T-helper 1 cell (primary cell): ENCODE data around the gene RHOU.

Source experiments
- DNase-seq, 5 donors: peaks; one replicate each; pipeline ENCODE4 v3.0.0-alpha.2; 2012 to 2020

RHOU gene

GRCh38 chr1:228785366-228786330, 50.4 kb downstream of the RHOU start:
- peak in 1 of 5 donors; percentile 20 for DNase-seq

DNA sequence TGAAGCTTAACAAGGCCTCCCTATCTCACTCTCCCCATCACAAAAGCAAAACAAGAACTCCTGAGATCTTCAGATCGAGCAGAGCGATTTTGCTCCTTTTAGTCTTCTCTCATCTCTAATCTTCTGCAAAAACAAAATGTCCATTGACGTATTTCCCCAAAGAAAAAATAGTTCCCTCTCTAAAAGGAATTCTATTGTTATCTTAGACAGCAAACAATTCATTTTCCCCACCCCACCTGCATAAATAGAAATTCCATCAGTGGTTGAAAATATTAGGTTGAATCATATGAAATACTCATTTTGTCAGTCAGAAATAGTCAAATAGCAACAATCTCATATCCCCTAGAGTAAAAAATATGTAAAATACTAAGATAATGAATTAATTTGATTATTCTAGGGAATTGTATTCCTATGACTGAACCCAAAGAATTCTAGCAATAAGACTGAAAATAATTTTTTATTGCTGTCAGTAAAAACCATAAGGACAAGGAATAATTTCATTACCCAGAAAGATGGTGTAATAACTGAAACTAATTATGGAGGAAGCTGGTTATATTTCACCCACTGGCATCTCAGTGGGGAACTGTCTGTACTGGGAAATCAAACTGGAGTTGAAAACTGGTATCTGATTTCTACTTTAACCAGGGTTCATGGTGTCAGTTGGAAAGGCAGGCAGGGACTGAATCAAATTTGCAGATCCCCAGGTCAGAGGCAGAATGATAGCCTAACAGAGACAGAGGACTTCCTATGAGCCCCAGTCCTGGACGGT, 51.3 kb downstream of the RHOU start:
- no peak for DNase-seq

DNA sequence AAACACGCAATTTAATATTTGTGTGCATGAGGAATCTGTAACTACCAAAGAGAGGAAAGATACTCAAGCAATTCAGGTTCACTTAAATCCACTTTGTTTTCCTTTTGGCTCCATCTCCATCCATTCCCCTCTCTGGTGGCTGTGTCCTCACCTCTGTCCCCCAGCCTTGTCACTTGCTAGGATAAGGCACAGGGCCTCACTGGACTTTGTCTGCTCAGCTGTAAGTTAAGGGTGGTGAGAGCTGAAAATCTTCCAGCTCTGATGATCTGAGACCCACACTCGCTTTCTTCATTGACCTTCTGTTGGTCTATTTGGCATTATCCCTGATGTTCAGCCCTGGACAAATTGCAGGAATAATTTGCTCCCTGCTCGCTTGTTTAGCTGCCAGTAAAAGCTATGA, 56.5 kb downstream of the RHOU start:
- DNase-seq = no peak

DNA sequence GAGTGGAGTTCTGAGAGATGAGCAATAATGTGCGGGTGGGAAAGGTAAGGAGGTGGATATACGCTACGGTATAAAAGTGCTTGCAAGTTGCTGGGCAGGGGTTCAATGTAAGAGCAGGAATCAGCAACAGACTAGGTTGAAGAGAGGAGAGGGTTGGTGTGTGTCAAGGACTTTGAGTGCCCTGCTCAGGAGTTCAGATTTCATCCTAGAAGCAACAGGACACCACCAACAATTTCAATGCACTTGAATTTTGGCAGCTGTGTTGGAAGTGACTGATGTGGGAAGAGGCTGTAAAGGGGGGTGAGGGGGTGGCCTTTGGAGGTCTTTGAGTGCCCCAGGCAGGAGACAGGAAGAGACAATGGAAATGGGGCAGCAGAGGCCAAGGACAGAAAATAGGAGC, 57.3 kb downstream of the RHOU start:
- no peak for DNase-seq

- peak in 1 of 5 donors; percentile 69 for DNase-seq
Observed at GRCh38 chr1:228793032-228793431, 57.8 kb downstream of the RHOU start.

GRCh38 chr1:228794173-228794572, 58.9 kb downstream of the RHOU start:
- peak in 1 of 5 donors; percentile 88 for DNase-seq

- DNase-seq = peak in 1 of 5 donors; percentile 74
Observed at GRCh38 chr1:228794810-228795209, 59.5 kb downstream of the RHOU start.

GRCh38 chr1:228795596-228795995, 60.3 kb downstream of the RHOU start:
- DNase-seq = no peak
